ENCODE measurements around the gene CNOT11. TPM values are rescaled to one million over a fixed set of nuclear protein-coding genes. Genes with fewer than 3 reads are reported as not detected.
A peak's percentile ranks its signal among the peaks of the same experiment; 100 is the strongest.

CNOT11 gene
- total RNA-seq, 1 experiment from 2014 or later = 54.0 TPM

GRCh38 chr2:101272045-101272784 is 19.5 kb downstream of the CNOT11 start:
- H3K27ac Mint-ChIP-seq = no peak overlapping the region
- no peak overlapping the region for H3K4me3 Mint-ChIP-seq
- no peaks in the 10 kb centered on the region for H3K4me1 Mint-ChIP-seq
- H3K9me3 Mint-ChIP-seq = no peaks in the 10 kb centered on the region
- H3K36me3 Mint-ChIP-seq = peaks cover 55% of the 10 kb centered on the region
- ChIA-PET POLR2A (no interaction called here), CTCF (no interaction called here)
- TF ChIP-seq NFYB (CRISPR knock-in tag; conservative IDR thresholded peaks at IDR 0.05; ENCODE audit: low read depth) (no peak), FOXP1 (CRISPR knock-in tag; IDR thresholded peaks at IDR 0.05; ENCODE audit: borderline replicate concordance) (no peak), CREB1 (CRISPR knock-in tag; IDR thresholded peaks at IDR 0.05) (no peak), USF2 (CRISPR knock-in tag; IDR thresholded peaks at IDR 0.05) (no peak), AR (CRISPR knock-in tag; IDR thresholded peaks at IDR 0.05) (no peak)
- H3K27me3 Mint-ChIP-seq (ENCODE audit: low read depth) = no peaks in the 10 kb centered on the region
- no peak for DNase-seq (ENCODE audit: low spot score)
- ATAC-seq = no peak

- Mint-ChIP-seq H3K27me3 (ENCODE audit: low read depth) (no peaks in the 10 kb centered on the region), H3K36me3 (peaks cover 50% of the 10 kb centered on the region), H3K27ac (no peak overlapping the region), H3K4me1 (no peaks in the 10 kb centered on the region), H3K9me3 (no peaks in the 10 kb centered on the region), H3K4me3 (no peak overlapping the region)
- ChIA-PET CTCF (no interaction called here), POLR2A (interaction anchor here (0.7 kb wide), 1 partner anchor 289 kb away, joined by 4 read pairs; no protein-coding TSS in a partner anchor)
- TF ChIP-seq ZNF263 (CRISPR knock-in tag; IDR thresholded peaks at IDR 0.05; ENCODE audit: low read depth) (no peak), ETV6 (CRISPR knock-in tag; IDR thresholded peaks at IDR 0.05) (no peak), ATF3 (CRISPR knock-in tag; conservative IDR thresholded peaks at IDR 0.05) (no peak), ERG (CRISPR knock-in tag; IDR thresholded peaks at IDR 0.05) (no peak), USF2 (CRISPR knock-in tag; IDR thresholded peaks at IDR 0.05) (no peak), ZNF396 (CRISPR knock-in tag; IDR thresholded peaks at IDR 0.05; ENCODE audit: borderline replicate concordance) (no peak), E2F5 (CRISPR knock-in tag; IDR thresholded peaks at IDR 0.05) (no peak), ATF6 (CRISPR knock-in tag; IDR thresholded peaks at IDR 0.05) (no peak), GABPB1 (CRISPR knock-in tag; IDR thresholded peaks at IDR 0.05) (no peak), MXD4 (CRISPR knock-in tag; IDR thresholded peaks at IDR 0.05; ENCODE audit: borderline replicate concordance) (no peak), FOXJ3 (CRISPR knock-in tag; IDR thresholded peaks at IDR 0.05; ENCODE audit: borderline replicate concordance) (no peak), STAT6 (CRISPR knock-in tag; conservative IDR thresholded peaks at IDR 0.05; ENCODE audit: low read depth) (no peak), GTF2I (CRISPR knock-in tag; conservative IDR thresholded peaks at IDR 0.05) (no peak), KAT7 (CRISPR knock-in tag; IDR thresholded peaks at IDR 0.05; ENCODE audit: borderline replicate concordance) (no peak), FOXP1 (CRISPR knock-in tag; IDR thresholded peaks at IDR 0.05; ENCODE audit: borderline replicate concordance) (no peak), E2F4 (CRISPR knock-in tag; IDR thresholded peaks at IDR 0.05; ENCODE audit: borderline replicate concordance, low read depth) (no peak)
- DNase-seq (ENCODE audit: low spot score) (no peak), ATAC-seq (peak; percentile 44)
Measured at GRCh38 chr2:101273056-101273455, 20.4 kb downstream of the CNOT11 start.

All from WTC11 (cell line).